ENCODE measurements around the gene NLGN1. TPM values are rescaled to one million over a fixed set of nuclear protein-coding genes. Genes with fewer than 3 reads are reported as not detected.

Gene NLGN1
- total and polyA plus RNA-seq, 2 of the 8 experiments (the other 6 are each of a cell fraction or from before 2014, with no cell fraction given): 7.8 to 14.8 TPM

DNA sequence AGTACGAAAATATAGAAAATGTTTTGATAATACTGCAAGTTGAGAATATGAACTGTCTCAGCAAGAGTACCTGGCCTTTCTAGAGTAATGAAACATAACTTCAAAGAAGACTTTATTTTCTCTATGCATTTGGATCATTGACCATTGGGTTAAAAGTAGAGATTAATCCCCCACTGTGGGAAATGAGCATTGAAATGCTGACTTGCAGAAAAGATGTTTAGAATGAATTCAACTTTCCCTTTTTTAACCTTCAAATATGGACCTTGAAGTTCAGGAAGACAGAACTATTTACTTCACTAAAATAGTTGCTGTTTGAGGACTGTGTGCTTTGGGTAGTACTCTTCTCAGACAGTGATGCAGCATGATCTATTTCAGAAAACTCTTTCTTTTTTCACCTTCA lies 75.7 kb downstream of the NLGN1 start:
- no peak overlapping the region for H2AFZ ChIP-seq (ENCODE audit: low read length)
- no peaks in the 10 kb centered on the region for H3K9me3 ChIP-seq (ENCODE audit: insufficient read depth in 2 of 2, low read depth in 1 of 2, low read length in 1 of 2)
- H3K27me3 ChIP-seq (replicated peaks in 1 of 4; ENCODE audit: control insufficient read depth in 3 of 4, extremely low read depth in 1 of 4, insufficient read depth in 3 of 4, low read length in 3 of 4): no peaks in the 10 kb centered on the region
- no peak for TF ChIP-seq YY1 (IDR thresholded peaks at IDR 0.05; ENCODE audit: low read depth, low read length)
- TF ChIP-seq MAFK (IDR thresholded peaks at IDR 0.05; ENCODE audit: low read depth, low read length): peak; percentile 50; the same call in 1 of the 2 replicates
- H3K4me3 ChIP-seq (ENCODE audit: extremely low read depth in 1 of 4, insufficient read depth in 2 of 4, low read depth in 3 of 4, low read length in 4 of 4): no peak overlapping the region
- no peak for DNase-seq (ENCODE audit: low read depth in 1 of 2, low spot score in 2 of 2)
- no peak overlapping the region for H3K27ac ChIP-seq (ENCODE audit: low read depth, low read length)
- no peak overlapping the region for H3K4ac ChIP-seq (replicated peaks; ENCODE audit: insufficient read length, low read depth, low read length)
- H4K8ac ChIP-seq (ENCODE audit: extremely low read depth, insufficient read depth, low read length): no peak overlapping the region
- no peak overlapping the region for H3K56ac ChIP-seq (replicated peaks; ENCODE audit: insufficient read length, low read depth, low read length)
- no peak overlapping the region for H2BK20ac ChIP-seq (ENCODE audit: low read length)
- no peak overlapping the region for H2BK120ac ChIP-seq (replicated peaks; ENCODE audit: low read depth, low read length)
- H3K14ac ChIP-seq (ENCODE audit: insufficient read length): no peak overlapping the region
- H4K5ac ChIP-seq (ENCODE audit: insufficient read length, low read depth, low read length): no peak overlapping the region
- H2BK12ac ChIP-seq (ENCODE audit: low read depth, low read length): no peak overlapping the region
- no peaks in the 10 kb centered on the region for H3K36me3 ChIP-seq (ENCODE audit: control insufficient read depth in 2 of 4, insufficient read depth in 4 of 4, low read length in 3 of 4)
- no peak overlapping the region for H2BK15ac ChIP-seq (ENCODE audit: low read length)
- H4K20me1 ChIP-seq (replicated peaks in 1 of 2; ENCODE audit: control insufficient read depth in 1 of 2, insufficient read depth in 2 of 2, low read length in 2 of 2): no peaks in the 10 kb centered on the region
- POLR2A ChIA-PET (ENCODE audit: partially characterized antibody): no interaction called here
- H2AK5ac ChIP-seq (ENCODE audit: low read depth, low read length): no peak overlapping the region
- CTCF ChIA-PET (ENCODE audit: partially characterized antibody): interaction anchor here (0.6 kb wide), 1 partner anchor 569 kb away, joined by 4 read pairs; no protein-coding TSS in a partner anchor
- H3K4me1 ChIP-seq (replicated peaks in 1 of 4; ENCODE audit: control insufficient read depth in 3 of 4, insufficient read depth in 4 of 4, low read length in 3 of 4): no peaks in the 10 kb centered on the region
- H3K9ac ChIP-seq (replicated peaks in 1 of 4; ENCODE audit: extremely low read depth in 1 of 4, low read depth in 3 of 4, low read length in 3 of 4): no peak overlapping the region
- H3K79me1 ChIP-seq (ENCODE audit: low read depth, low read length): no peaks in the 10 kb centered on the region
- H3K23me2 ChIP-seq (ENCODE audit: low read depth, low read length): no peaks in the 10 kb centered on the region
- H4K91ac ChIP-seq (replicated peaks; ENCODE audit: insufficient read length, low read length): no peak overlapping the region
- H3K4me2 ChIP-seq (ENCODE audit: insufficient read depth in 1 of 2, low read depth in 2 of 2, low read length in 2 of 2): no peak overlapping the region
- no peak overlapping the region for H3K18ac ChIP-seq (ENCODE audit: extremely low read depth, low read length)
- 60% methylated on average over 1 of the region's 1 CpG; no CpG with 5 or more reads in 1 of the 2 experiments for WGBS, 2 experiments (ENCODE audit: extremely low coverage in 1 of 2, insufficient coverage in 1 of 2, insufficient read length in 1 of 2, insufficient replicate concordance in 2 of 2, low coverage in 1 of 2, low lambda C conversion rate in 2 of 2, missing lambda C conversion rate in 1 of 2)
- H3K79me2 ChIP-seq (ENCODE audit: control insufficient read depth in 1 of 2, insufficient read depth in 2 of 2, low read length in 2 of 2): no peaks in the 10 kb centered on the region
- H3K23ac ChIP-seq (ENCODE audit: insufficient read length): no peak overlapping the region
- no peak for FAIRE-seq
- H2BK5ac ChIP-seq (ENCODE audit: low read depth, low read length): no peak overlapping the region
